Neutrophil (primary cell): Measurements from ENCODE around the gene PDE1C.

Source experiments
- H3K27ac ChIP-seq: fragments of 200-600 bp; sonication (generic); 2 replicates; pipeline ENCODE4 v1.5.1; 2016; ENCODE audit warnings: mild to moderate bottlenecking, moderate library complexity
- H3K27me3 ChIP-seq: fragments of 200-600 bp; sonication (generic); 2 replicates; pipeline ENCODE4 v1.6.0; 2016; ENCODE audit warnings: mild to moderate bottlenecking
- H3K36me3 ChIP-seq: fragments of 200-600 bp; sonication (generic); 2 replicates; pipeline ENCODE4 v1.5.1; 2017
- H3K4me1 ChIP-seq, 2 experiments: fragments of 200-600 bp in 1 of 2; sonication (generic) in 1 of 2; 1 replicate in 1 of 2; 2 replicates in 1 of 2; pipeline versions ENCODE4 v1.5.1 to v1.6.1; 2013 to 2016; ENCODE audit warnings: low read depth in 1 of 2, low read length in 1 of 2, mild to moderate bottlenecking in 1 of 2, moderate library complexity in 1 of 2; ENCODE audit not compliant: control insufficient read depth in 1 of 2, insufficient read depth in 1 of 2
- H3K4me3 ChIP-seq, 2 experiments: fragments of 200-600 bp in 1 of 2; sonication (generic) in 1 of 2; 1 replicate in 1 of 2; 2 replicates in 1 of 2; pipeline ENCODE4 v1.5.1; 2013 to 2016; ENCODE audit warnings: low read depth in 1 of 2, low read length in 1 of 2, mild to moderate bottlenecking in 1 of 2, moderate library complexity in 1 of 2
- H3K9me3 ChIP-seq: fragments of 200-600 bp; sonication (generic); 2 replicates; pipeline ENCODE4 v1.5.1; 2016
- TF ChIP-seq, protein P1 (sequence below): fragments of 200-600 bp; sonication (generic); IDR thresholded peaks from 2 replicates; pipeline ENCODE4 v1.5.1; 2016; ENCODE audit warnings: antibody characterized with exemption

Gene PDE1C

DNA sequence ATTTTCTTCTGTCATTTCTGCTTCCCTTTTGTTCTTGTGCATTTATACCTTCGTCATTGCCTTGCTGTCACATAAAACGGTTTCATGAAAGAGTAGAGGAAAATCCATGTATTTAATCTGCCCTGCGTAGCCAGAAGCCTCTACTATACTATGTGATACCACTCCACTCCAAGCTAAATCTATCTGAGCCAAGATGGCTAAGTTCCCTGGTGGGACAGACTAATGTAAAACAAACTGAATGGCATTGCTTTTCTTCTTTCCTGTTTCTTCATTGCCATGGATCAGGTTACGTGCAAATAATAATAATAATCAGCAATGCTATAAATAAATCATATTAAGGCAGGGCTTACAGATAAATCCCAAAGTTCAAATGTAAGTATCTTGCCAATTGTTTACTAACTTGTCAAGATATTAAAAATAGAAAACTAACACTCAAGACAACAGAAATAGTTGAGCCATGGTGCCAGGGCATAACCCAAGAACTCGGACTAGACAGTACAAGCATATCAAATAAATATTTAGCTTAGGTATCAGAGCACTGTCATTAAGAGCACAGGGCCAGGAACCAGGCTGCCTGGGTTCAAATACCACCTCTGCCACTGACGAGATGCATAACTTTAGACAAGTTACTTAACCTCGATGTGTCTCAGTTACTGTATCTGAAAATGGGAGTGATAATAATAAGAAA, 151.4 kb downstream of the PDE1C start:
- Histone ChIP-seq H3K36me3 (no peaks in the 10 kb centered on the region), H3K27me3 (peaks cover 4% of the 10 kb centered on the region), H3K4me3 (no peak overlapping the region), H3K4me1 (no peaks in the 10 kb centered on the region), H3K27ac (no peak overlapping the region), H3K9me3 (no peaks in the 10 kb centered on the region)
- TF ChIP-seq, protein P1, sequence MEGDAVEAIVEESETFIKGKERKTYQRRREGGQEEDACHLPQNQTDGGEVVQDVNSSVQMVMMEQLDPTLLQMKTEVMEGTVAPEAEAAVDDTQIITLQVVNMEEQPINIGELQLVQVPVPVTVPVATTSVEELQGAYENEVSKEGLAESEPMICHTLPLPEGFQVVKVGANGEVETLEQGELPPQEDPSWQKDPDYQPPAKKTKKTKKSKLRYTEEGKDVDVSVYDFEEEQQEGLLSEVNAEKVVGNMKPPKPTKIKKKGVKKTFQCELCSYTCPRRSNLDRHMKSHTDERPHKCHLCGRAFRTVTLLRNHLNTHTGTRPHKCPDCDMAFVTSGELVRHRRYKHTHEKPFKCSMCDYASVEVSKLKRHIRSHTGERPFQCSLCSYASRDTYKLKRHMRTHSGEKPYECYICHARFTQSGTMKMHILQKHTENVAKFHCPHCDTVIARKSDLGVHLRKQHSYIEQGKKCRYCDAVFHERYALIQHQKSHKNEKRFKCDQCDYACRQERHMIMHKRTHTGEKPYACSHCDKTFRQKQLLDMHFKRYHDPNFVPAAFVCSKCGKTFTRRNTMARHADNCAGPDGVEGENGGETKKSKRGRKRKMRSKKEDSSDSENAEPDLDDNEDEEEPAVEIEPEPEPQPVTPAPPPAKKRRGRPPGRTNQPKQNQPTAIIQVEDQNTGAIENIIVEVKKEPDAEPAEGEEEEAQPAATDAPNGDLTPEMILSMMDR, result no peak

DNA sequence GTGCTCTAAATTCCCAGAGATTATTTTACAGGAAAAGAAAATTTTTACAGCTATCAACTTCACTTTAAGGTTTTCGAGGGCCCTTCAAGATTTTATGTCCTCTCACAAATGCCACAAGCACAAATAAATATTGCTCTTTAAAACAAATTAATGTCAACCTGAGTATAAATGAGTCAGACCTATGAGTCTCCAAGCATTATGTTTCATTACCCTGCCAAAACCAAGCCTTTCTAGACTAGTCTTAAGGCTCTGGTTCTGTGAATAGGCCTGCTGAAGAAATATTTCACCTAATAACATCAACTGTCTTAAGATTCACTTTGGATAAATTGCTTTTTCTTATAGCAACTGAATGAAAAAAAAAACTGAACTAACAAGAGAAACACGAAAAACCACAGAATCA, 153.0 kb downstream of the PDE1C start:
- H3K4me1 ChIP-seq, result no peaks in the 10 kb centered on the region
- H3K9me3 ChIP-seq, result no peaks in the 10 kb centered on the region
- TF ChIP-seq, protein P1, result no peak
- no peak overlapping the region for H3K27ac ChIP-seq
- no peaks in the 10 kb centered on the region for H3K36me3 ChIP-seq
- peaks cover 4% of the 10 kb centered on the region for H3K27me3 ChIP-seq
- no peak overlapping the region for H3K4me3 ChIP-seq

DNA sequence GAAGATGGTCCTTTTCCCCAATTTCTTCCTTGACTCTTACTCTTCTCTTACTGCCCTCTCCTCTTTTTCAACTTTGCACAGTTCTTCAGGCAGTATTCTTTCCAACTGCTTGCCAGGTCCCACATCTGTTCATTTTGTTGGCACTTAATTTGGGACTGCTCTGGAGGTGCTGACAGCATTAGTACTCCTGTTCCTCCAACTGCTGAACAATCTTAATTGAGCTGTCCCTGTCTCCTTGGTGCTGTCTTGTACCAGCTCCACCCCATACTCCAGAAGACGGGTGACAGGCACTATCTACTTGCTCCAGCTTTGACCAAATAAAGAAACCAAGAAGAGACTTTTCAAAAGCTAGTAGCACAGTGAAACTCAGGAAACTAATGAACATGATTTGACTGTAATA, 160.0 kb downstream of the PDE1C start:
- no peak overlapping the region for H3K27ac ChIP-seq
- no peaks in the 10 kb centered on the region for H3K9me3 ChIP-seq
- TF ChIP-seq, protein P1, result no peak
- H3K4me1 ChIP-seq, result no peaks in the 10 kb centered on the region
- no peaks in the 10 kb centered on the region for H3K36me3 ChIP-seq
- no peak overlapping the region for H3K4me3 ChIP-seq
- H3K27me3 ChIP-seq, result peaks cover 3% of the 10 kb centered on the region

DNA sequence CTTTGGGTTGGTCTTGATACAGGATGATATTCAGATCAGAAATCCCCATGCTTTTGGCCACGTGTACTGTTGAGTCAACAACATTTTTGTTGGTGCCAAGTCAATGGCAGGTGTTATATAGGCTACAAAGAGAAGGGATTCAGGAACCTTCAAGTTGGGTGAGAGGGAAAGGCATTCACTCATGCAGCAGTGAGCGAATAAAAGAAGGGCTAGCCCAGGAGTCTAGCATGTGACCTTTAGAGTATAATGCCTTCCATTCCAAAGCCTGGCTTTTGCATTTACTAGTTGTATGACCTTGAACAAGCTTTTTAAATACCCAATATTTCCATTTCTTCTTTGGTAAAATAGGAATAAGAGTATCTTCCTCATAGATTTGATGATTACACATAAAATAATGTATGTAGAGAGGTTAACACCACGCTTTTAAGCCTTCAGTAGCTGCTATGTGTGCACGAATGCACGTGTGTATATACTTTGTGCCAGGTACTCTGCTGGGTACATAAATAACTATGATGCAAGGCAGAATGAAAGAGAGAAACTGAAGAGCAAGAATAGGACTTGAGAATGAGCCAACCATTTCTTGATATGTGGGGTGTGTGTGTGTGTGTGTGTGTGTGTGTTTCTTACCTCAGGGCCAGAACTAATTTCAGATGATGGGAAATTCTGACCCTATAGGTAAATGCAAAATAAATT, 163.6 kb downstream of the PDE1C start:
- TF ChIP-seq, protein P1, result no peak
- no peak overlapping the region for H3K27ac ChIP-seq
- no peak overlapping the region for H3K4me3 ChIP-seq
- no peaks in the 10 kb centered on the region for H3K36me3 ChIP-seq
- H3K4me1 ChIP-seq, result no peaks in the 10 kb centered on the region
- no peaks in the 10 kb centered on the region for H3K9me3 ChIP-seq
- peaks cover 4% of the 10 kb centered on the region for H3K27me3 ChIP-seq

DNA sequence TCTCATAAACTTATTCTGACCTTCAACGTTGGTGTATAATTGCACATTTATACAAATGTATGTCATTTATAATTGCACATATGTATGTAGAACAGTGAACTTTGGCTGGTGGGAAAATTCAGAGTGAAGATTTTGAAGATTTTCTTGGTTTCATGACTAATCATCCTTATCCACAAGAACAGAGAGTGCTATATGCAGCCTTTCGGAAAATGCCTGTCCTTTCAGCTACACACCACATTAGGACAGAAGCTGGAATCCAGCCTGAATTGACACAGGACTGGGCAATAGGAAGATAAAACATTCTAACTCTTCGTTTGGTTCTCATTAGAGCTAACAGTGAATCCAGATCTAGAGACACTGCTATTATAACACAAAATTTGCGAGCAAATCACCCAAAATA, 166.2 kb downstream of the PDE1C start:
- Histone ChIP-seq H3K4me3 (no peak overlapping the region), H3K36me3 (no peaks in the 10 kb centered on the region), H3K27ac (no peak overlapping the region), H3K27me3 (peaks cover 4% of the 10 kb centered on the region), H3K9me3 (no peaks in the 10 kb centered on the region), H3K4me1 (no peaks in the 10 kb centered on the region)
- TF ChIP-seq, protein P1, result no peak
